ENCODE measurements around the gene MDGA2.

Gene MDGA2

DNA sequence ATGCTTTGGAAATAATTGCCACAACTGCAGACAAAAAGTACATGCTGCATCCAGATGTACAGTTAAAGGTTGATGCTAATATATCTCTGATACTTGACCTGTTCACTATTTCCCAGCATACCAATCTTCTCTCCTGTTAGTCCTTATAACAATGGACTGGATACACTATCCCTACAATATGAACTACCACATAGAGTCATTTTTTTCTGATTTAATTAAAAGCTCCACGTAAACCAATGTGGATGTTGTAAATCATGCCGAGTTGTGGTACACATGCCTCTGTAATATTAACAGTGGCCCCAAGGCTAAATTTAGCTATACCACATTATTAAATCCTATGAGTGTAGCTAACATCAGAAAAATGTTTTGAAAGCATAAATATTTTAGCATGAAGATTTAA lies 554.8 kb downstream of the MDGA2 start:
- no peak for DNase-seq (ENCODE audit: low read depth)

DNA sequence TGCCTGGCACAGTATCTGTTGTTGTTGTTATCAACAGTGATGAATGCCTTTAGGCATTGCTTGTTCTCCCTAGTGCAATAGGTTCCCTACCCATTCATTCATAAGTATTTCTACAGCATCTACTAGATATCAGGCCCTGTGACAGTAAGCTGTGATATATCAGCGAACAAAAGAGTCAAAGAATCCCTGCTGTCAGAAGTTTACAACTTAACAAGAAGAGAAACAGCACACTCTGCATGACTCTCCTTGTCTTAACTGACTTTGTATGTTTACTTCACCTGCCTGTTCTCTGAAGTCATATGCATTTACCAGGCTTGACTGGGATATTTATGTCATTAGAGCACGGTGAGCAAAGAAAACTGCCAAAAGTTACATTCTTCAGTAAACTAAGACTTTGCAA lies 571.6 kb downstream of the MDGA2 start:
- no peak for DNase-seq (ENCODE audit: low read depth)

DNA sequence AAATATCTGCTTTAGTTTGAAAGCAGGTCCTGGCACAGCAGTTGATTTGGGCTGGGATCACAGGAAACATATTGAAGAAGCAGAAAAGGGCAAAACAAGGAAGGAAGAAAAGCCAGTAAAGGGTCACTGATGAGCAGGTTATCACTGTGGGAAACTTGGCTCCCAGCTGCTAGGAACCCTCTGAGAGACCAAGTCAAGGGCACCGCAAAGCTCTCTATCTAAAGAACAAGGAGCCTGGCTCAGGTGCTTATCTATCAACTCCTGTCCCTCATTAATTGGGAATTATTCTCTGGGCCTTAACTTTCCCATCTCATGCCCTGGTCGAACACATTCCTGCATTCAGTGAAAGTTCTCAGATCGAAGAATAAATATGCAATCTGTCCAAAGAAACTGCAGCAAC lies 572.9 kb downstream of the MDGA2 start:
- no peak for DNase-seq (ENCODE audit: low read depth)

DNA sequence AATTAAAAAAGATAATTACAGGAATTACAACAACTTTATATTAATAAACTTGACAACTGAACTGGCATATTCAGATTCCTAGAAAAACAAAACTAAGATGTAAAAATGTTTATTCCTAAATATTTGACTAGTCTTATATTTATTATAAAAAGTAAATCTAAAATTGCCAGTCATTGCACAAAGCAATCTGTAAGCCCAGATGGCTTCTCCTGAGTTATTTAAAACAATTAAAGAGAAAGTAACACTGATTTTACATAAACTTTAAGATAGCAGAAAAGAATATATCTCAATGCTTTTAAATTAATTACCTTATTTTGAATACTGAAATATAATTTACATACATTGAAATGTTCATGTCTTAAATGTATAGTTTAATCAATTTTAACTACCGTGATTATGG lies 589.7 kb downstream of the MDGA2 start:
- DNase-seq (ENCODE audit: low read depth), result no peak

DNA sequence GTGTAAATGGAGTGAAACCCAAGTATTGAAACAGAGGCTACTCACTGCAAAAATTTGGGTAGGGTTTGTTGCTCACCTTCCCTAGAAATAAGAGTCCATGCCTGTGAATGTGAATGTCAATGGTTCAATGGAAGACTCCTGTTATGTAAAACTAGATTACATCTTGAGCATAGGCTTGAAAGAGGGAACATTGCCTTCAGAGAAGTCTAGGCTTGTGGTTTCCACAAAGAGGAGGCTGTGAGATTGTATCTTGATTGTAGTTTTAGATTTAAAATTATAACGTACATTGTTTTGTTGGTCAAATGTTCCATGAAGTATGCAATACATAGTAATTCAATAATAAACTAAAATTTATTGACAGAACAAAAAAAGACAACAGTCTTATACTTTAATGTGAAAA lies 610.1 kb downstream of the MDGA2 start:
- no peak for DNase-seq (ENCODE audit: low read depth)

DNA sequence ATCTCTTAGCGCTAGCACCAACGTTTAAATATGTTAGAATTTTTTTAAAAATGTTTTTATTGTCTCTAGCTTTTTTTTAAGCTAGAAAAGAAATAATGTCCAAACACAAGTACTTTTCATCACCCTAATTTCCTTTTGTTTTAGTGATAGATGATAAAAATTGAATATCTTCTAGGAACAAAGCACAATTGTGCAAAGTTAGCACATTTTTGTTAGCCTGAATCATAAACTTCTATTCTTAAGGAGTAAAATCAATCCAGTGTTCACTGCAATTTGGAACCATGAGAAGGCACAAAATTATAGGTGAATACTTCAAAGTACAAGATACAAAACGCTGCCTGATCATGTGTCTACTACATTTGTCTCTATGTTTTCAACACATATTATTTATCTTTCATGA lies 615.4 kb downstream of the MDGA2 start:
- no peak for DNase-seq (ENCODE audit: low read depth)

DNA sequence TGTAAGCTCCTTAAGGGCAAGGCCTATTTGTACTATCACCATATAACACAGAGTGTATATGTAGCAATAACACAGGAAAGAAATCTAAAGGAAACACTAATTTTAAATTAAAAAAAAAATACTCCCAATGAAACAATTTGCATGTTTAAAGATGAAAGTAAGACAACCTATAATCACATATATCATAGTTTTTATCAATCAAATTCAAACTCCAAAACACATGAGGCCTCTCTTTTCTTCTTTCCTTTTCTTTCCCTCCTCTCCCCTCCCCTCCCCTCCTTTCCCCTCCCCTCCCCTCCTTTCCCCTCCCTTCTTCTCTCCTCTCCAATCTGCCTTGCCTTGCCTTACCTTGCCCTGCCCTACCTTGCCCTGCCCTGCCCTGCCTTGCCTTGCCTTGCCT lies 618.0 kb downstream of the MDGA2 start:
- no peak for DNase-seq (ENCODE audit: low read depth)

DNA sequence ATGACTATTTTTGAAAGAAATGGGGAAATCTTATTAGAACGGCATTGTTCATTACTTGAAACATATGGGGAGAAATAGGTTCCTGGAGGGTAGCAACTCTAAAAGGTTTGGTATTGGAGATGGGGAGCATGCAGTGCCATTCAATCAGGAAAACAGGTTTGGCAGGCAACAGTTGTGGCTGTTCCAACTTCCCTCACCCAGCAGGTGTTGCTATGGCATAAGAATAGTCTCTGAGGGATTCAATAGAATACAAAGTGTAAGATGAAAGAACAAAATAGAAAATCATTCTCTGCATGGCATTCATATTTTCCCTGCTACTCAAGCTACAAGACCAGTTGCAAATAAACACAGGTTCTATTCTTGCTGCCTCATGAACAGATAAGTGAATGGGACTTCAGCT lies 630.6 kb downstream of the MDGA2 start:
- DNase-seq (ENCODE audit: low read depth), result no peak

DNA sequence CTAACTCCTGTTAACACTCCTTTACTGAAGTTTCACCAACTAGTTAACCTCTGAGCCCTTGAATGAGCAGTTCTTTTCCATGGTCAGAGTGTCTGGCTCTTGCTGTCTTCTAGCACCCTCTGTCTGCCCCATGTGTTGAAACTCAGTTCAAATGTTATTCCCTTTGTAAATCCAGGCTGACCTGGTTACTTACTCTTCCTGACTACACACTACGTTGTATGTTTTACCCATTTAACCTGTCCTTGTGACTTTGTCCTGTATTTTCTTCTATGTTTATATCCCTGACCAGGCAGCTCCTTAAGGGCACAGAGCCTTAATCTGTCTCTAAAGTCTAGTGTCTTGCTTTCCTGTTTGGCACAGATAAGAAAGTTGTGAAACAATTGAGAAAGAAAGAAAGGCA lies 634.9 kb downstream of the MDGA2 start:
- no peak for DNase-seq (ENCODE audit: low read depth)

DNA sequence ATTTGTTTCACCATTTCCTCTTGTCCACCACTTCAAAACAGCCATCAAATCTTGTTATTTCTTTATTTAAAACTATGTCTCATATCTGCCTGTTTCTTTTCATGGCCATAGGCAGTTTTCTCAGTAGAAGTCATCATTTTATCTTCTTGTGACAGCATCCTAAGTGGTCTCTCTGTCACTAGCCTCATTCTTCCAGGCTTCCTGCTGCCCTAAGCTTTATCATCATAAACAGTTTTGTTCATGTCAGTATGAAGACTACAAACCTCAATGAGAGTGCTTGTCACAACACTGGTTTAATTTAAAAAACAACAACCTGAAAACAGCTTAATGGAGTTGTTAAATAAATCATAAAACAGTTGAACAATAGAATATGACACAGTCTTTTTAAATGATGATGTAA lies 636.1 kb downstream of the MDGA2 start:
- DNase-seq (ENCODE audit: low read depth), result no peak

DNA sequence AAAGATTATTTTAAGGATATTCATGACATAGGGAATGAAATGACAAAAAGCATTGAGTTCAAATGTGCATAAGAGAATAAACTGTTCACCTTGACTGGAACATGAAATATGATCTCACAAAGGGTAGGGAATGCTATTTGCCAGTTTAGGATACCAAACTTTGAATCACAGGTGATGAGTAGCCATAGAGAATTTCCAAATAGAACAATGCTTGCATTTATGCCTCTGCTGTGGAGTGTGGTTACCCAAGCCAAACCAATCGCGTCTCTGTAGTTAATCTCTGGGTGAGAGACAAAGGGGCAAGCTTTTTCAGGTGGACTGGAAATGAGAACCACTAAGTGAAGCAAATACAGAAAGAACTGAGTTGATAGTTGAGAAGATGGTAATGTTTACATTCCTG lies 652.7 kb downstream of the MDGA2 start:
- no peak for DNase-seq (ENCODE audit: low read depth)

DNA sequence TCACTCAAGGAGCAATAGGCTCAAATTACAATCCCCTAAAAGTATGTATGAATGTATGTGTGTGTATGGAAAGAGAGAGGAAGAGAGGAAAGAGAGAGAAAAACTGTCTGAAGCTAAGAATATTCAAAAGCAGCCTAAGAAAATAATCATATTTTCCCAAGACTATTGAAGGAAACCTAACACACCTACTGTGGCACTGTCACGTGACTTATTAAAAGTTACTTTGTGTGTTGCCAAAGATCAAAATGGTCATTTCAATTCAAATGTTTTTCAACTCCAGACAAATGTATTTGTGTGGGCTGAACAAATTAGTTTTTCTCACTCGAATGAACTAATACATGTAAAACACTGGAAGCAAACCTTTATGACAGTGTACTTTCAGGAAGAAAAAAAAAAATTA lies 654.9 kb downstream of the MDGA2 start:
- DNase-seq (ENCODE audit: low read depth), result no peak

DNA sequence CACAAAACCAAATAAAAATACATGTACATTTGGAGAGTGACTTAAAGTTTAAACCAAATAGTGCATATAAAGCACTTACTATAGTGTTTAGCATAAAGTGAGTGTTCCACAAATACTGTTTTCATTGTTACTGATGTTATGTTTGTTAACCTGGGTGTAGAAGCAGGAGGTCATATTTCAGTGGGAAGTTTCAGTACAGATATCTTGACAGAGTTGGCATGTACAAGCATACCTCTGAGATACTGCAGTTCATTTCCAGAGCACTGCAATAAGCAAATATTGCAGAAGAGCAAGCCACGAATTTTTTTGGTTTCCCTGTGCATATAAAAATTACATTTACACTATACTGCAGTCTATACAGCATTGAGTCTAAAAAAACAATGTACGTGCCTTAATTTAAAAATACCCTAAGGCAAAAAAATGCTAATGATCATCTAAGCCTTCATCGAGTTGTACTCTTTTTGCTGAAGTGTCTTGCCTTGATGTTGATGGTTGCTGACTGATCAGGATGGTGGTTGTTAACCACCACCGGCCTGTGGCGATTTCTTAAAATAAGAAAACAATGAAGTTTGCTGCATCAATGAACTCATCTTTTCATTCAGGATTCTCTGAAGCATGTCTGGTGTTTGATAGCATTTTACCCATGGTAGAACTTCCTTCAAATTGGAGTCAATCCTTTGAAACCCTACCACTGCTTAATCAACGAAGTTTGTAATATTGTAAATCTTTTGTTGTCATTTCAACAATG lies 662.7 kb downstream of the MDGA2 start:
- DNase-seq (ENCODE audit: low read depth), result no peak

DNA sequence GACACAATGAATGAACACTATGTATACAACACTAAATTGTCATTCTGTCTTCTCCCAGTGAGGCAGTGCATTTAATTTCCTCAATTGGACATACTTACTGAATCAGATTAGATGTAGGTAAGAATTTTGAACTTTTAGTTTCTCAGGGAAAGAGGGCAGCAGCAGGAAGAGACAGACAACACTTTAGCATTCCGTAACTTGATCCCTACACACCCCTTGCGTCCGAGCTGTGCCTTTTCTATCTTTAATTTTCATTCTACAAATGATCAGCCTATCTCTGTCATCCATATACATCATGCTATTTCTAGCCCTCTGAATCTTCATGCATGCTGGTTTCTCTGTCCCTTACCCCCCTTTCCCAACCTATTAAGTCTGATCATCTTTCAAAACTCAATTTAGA lies 665.8 kb downstream of the MDGA2 start:
- DNase-seq (ENCODE audit: low read depth), result no peak

DNA sequence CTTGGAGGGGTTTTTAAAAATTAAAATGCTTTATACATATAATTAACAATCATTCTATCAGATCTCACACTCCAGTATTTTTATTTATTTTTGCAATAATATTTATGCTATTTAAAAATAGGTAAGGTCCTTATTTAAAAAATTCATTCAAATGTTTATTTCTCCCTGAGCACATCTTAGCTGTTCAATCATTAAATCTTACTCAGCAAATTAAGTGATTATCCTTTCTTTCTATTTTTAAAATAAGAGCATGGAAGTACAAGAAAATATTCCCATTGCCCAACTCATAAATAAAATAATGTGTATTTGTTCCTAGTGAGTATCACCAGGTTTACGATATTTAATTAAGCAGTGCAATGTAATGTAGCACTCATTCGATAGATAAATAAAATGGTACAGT lies 666.7 kb downstream of the MDGA2 start:
- no peak for DNase-seq (ENCODE audit: low read depth)

DNA sequence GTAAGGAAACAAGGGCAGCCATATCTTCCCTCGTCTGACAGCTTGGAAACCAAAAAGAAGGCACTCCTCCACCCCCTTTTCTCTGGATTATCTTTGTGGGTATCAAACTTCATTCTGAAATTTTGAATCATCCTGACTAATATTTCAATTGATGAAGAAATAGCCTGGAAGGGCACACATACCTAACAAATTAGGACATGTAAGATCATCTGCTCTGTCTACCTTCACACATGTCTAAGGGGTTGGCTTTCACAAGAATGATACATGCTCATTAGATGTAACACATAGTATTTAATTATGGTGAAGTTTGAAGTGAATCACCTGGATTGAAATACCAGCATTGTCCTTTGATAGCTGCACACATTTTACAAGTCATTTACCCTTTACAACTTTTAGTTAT lies 675.7 kb downstream of the MDGA2 start:
- DNase-seq (ENCODE audit: low read depth), result no peak

DNA sequence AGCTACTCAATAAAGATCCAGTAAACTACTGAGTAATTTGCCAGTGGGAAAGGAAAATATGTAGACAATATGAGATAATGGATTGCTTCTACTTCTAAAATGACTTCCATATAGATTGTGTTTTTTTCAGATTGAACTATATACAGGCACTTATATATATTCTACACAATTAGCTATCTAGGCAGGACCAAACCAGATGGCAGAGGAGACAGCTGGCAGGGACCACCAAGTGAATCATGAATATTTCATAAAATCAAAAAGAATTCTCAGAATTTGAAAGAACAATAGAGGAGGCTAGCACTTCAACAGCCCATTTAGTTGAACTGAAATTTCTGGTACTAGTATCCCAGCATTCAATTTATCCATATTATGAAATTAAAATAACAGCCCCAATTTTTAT lies 685.8 kb downstream of the MDGA2 start:
- DNase-seq (ENCODE audit: low read depth), result no peak

DNA sequence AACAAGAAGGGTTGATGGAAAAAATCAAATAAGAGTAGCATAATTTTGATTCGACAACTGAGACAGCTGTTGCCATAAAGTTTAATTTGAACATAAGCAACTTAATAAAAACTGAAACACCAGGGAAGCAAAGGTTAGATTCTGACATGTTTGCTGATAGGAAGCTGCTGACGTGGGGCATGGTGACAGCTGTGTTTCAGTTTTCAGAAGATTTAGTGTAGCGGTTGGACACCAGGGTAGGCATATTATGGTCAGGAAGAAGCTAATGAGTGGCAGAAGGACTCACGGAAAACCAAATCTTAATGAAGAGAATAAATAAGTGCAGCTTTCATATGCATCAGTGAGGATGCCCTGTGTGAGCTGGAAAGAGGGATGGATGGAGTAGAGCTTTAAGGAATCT lies 687.1 kb downstream of the MDGA2 start:
- DNase-seq (ENCODE audit: low read depth), result no peak

DNA sequence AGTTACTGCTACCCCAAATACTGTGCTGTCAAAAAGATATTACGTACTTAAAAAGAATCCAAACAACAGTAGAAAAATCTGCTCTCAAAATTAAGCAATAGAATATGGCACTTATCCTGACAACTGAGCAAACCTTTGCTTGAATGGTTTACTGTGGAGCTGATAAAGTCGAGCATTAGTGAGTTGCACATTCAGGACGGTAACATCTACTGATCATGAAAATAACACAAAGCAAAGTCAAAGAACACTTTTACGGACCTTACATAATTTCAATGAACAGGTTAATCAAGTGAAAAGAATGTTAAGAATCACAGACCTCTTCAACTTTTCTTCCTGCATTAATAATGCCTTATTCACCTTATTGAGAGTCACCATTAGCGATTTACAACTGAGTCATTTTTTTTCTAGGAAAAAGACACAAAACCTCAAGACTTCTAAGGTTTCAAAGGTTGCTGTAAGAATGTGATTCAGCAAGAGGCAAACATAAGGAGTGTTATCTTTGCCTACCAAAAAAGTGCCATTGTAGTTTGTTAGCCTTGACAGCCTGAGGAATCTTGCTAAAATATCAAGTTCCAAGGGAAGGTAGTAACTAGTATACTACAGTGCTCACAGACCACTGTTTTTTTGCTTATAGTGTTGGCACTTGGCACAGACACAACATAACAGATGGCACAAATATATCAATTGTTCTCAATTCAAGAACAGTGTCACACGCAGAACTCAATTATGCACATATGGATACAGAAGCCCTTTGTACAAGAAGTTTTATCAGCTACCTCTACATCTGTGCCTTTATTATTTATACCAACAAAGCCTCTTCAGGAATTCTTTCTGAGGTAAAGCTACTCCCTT lies 689.6 kb downstream of the MDGA2 start:
- no peak for DNase-seq (ENCODE audit: low read depth)

DNA sequence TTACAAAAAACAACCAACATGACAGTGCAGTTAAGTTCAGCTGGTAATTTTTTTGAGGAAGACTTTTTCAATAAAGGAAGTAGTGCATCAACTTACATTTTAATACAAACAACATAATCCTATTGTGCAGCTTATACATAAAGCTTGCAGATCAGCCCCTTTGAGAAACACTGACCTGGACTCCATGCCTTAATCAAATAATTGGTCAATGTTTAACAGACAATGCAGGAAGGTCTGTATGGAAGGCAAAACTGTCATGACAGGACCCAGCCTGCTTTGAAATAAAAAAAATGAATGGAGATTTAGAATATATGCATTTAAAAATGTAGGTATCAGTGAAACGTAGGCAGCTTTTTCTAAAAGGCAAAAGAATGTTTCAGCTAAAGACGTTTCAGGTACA lies 702.1 kb downstream of the MDGA2 start:
- DNase-seq (ENCODE audit: low read depth), result no peak

DNA sequence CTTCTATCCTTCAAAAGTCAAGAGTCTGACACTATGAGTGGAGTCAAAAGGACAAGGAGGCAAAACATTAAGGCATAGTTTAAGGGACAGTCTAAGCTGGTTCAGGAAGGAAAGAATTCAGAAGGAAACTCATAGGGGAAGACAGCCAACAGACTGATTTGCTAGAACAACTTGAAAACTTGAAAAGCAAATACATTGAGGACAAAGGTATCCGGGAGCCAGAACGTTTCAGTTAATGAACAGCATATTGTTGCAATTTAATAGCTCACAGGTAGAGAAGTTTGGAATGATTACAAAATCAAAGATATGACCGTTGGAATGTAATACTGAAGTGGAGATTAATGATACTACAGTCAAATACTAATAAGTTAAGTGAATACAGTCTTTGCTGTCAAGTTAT lies 711.0 kb downstream of the MDGA2 start:
- DNase-seq (ENCODE audit: low read depth), result no peak

DNA sequence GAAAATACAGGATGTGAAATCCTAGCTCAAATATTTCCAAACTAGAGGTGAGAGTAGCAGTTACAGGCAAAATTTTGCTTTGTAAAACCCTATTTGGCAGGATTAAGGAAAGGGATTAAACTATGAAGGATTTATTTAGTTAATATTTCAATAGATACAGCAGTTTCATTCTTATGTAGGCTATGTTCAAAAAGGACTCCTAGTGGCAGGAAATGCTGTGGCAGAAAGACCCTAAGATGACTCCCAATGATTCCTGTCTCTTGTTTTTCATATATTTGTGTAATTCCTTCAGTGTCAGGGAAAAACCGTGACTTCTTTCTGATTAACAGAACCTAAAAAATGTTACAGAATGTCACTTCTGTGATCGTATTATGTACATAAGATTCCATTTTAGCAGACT lies 724.3 kb downstream of the MDGA2 start:
- DNase-seq (ENCODE audit: low read depth), result no peak

DNA sequence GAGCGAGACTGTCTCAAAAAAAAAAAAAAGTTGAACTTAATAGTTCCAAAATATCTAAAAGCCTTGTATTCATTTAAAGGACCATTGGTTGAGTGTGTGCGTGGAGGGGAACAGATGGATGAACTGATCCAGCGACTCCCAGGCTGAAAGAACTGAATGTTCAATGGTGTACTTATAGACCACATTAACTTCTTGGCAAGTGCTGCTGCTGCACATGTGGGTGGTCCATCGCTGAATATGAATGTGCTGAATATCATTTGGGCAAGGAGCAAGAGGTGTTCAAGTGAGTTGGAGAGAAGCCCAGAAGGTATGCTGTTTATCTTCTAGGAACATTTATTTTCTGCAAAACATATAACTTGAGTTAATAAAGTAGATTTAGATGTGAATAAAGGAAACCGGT lies 734.8 kb downstream of the MDGA2 start:
- DNase-seq (ENCODE audit: low read depth), result no peak

DNA sequence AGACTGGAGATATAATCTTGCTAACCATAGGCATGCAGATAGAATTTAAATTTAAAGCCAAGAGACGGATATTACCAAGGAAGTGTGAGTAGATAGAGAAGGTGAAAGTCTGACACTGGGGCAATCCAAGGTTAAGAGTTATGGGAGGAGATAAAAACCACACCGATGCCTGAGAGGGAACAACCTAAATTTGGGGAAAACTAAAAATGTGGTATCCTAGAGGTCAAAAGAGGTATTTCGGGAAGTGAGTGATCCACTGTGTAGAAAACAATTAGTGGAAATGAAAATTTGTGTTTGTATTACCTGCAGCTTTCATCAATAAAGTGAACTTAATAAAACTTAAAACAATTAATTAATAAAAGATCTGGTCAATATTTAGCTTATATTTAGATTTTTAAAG lies 754.9 kb downstream of the MDGA2 start:
- DNase-seq (ENCODE audit: low read depth), result no peak
